Stimulated activated CD8-positive, alpha-beta memory T cell treated with anti-CD3 and anti-CD28 coated beads, Interleukin-12 subunit alpha, Interleukin-12 subunit beta, amount 100 ng/mL, for 4 hours (primary cell): Measurements from ENCODE around the gene GSTM4.

Experiments used
- DNase-seq: peaks from one replicate; pipeline ENCODE4 v3.0.0-alpha.2; 2020; ENCODE audit warnings: low read depth

Gene GSTM4

DNA sequence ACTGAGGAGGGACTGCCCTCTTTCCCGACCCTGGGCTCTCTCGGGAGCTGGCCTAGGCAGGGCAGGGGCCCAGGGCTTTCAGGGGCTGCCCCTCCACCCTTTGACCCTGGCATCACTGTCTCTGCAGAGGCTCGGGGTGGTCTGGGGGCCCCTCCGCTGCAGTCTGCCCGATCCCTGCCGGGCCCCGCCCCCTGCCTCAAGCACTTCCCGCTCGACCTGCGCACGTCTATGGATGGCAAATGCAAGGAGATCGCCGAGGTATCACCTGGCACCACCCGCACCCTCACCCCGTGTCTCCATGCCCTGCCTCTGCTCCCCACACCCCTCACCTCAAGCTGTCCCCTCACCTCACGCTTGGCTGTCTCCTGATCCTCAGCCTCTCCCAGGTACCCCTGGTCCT is 30.7 kb upstream of the GSTM4 start:
- no peak for DNase-seq

DNA sequence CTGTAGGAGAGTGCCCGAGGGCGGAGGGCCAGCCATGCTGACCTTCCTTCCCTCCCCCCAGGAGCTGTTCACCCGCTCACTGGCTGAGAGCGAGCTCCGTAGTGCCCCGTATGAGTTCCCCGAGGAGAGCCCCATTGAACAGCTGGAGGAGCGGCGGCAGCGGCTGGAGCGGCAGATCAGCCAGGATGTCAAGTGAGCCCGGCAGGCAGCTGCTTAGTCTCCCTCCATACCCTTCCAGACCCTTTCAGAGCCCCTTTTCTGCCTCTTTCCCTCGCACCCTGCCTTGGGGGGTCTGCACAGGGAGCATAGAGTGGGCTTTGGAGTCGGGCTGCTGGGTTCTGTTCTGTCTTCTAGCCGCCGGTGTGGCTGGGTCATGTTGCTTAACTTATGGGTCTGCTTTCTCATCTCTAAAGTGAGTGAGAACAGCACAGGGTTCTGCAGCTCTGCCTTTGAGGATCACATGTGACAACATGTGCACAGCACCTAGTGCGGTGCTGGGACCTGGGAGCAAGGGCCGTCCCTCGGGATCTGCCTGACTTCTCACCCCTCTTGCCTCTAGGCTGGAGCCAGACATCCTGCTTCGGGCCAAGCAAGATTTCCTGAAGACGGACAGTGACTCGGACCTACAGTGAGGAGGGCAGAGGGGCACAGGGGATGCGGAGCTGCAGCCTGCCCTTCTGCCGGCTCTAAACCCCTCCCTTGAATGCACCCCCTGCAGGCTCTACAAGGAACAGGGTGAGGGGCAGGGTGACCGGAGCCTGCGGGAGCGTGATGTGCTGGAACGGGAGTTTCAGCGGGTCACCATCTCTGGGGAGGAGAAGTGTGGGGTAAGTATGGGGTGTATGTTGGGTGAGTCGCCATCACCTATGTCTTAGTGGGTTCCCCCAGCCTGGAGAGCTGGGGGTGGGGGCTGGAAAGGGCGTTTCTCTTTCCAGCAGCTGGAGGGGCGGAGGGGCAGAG is 30.0 kb upstream of the GSTM4 start:
- DNase-seq: no peak

- DNase-seq: no peak
Measured at GRCh38 chr1:109626682-109627408, 29.1 kb upstream of the GSTM4 start.

DNA sequence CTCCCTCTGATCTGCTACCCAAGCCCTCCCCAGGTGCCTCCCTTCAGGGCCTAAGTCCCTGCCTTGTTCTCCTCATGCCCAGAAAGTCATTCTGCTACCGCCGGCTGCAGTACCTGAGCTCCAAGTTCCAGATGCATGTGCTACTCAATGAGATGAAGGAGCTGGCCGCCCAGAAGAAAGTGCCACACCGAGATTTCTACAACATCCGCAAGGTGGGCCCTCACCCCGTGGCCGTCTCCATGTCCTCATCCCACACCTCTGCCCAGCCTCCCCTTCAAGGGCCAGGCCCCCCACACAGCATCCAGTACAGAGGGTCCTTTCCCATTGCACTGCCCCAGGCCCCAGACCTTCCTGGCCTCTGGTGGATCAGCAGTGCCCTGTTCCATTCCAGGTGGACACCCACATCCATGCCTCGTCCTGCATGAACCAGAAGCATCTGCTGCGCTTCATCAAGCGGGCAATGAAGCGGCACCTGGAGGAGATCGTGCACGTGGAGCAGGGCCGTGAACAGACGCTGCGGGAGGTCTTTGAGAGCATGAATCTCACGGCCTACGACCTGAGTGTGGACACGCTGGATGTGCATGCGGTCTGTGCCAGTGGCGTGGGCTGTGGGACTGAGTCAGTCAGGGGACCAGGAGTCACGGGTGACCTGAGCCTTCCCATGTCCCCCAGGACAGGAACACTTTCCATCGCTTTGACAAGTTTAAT is 28.1 kb upstream of the GSTM4 start:
- DNase-seq: no peak

- DNase-seq: no peak
Measured at GRCh38 chr1:109628540-109629321, 27.2 kb upstream of the GSTM4 start.

DNA sequence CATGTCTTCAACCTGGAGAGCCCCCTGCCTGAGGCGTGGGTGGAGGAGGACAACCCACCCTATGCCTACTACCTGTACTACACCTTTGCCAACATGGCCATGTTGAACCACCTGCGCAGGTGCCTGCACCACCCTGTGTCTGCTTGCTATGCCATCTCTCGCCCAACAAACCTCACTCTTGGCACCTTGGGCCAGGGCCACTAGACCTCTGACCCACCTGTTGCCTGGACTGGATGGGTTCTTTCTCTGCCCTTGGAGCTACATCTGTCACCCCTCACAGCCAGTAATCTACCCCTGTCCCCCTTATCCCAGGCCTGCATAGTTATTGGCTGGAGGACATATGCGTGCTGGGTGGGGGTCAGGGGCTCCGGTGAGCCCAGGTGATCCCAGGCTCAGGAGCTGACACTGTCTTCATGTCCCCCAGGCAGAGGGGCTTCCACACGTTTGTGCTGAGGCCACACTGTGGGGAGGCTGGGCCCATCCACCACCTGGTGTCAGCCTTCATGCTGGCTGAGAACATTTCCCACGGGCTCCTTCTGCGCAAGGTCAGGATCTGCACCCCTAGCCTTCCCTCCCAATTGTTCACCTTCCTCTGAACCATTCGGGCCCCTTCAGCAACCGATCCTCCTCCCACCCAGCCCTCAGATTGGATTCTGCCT is 26.4 kb upstream of the GSTM4 start:
- no peak for DNase-seq

DNA sequence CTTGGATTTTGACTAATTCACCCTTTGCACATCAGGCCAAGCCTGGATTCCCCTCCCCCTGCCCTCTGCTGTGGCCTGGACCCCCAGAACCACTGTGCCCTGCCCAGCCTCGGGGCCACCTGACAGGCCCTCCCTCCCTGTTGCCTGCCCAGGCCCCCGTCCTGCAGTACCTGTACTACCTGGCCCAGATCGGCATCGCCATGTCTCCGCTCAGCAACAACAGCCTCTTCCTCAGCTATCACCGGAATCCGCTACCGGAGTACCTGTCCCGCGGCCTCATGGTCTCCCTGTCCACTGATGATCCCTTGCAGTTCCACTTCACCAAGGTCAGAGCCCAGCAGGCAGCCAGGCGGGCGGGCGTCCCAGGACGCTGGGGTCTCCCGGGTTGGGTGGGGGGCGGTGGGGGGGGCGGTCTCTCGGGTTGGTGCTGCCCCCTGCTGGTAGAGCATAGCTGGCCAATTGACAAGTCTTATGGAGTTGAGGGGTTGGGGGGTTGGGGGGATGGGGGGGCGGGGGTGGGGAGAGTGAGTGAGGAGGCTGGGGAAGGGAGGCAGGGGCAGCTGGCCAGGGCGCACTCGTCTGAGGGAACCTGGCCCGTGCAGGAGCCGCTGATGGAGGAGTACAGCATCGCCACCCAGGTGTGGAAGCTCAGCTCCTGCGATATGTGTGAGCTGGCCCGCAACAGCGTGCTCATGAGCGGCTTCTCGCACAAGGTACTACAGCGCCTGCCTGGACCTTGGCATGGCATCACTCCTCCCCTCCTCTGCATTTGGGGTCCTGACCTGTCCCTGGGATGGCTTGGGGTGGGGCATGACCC is 25.6 kb upstream of the GSTM4 start:
- DNase-seq: no peak

DNA sequence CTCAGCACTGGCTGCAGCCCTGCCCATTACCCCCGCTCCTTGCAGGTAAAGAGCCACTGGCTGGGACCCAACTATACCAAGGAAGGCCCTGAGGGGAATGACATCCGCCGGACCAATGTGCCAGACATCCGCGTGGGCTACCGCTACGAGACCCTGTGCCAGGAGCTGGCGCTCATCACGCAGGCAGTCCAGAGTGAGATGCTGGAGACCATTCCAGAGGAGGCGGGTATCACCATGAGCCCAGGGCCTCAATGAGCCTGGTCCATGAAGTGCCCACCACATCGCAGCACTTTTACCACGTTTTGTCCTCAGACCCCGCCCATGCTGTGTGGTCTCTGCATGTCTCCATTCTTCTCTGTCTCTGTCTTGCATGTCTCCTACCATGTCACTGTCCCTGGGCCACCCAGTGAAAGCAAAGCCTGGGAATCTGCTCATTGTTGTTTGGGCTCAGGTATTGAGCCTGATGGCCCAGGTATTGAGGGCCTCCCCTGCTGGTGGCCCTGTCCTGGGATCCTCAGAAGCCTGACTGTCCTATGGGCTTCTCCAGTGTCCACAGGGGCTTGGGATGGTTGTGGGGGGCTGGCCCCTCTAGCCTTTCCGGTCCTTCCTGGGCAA is 24.9 kb upstream of the GSTM4 start:
- DNase-seq: no peak

GRCh38 chr1:109631513-109632505 is 24.1 kb upstream of the GSTM4 start:
- no peak for DNase-seq

GRCh38 chr1:109632671-109633346 is 23.1 kb upstream of the GSTM4 start:
- DNase-seq: no peak

DNA sequence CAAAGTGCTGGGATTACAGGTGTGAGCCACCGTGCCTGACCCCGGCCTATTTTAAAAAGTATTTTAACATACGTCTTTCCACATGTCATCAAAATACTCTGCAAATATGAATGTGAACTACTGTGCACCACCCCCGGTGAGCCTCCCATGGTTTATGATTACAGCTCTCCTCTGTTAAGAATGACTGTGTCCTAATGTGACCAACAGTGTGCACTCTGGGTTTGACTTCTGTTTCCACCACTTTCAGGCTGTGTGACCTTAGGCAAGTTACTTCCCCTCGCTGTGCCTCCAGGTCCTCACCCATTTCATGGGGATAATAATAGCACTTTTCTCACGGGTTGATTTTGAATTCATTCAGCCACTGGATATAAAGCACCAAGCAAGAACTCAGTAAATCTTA is 21.6 kb upstream of the GSTM4 start:
- no peak for DNase-seq

GRCh38 chr1:109634771-109635750 is 20.8 kb upstream of the GSTM4 start:
- no peak for DNase-seq

- DNase-seq: no peak
Measured at GRCh38 chr1:109635862-109636200, 20.1 kb upstream of the GSTM4 start.

- DNase-seq: no peak
Measured at GRCh38 chr1:109636201-109636952, 19.5 kb upstream of the GSTM4 start.

DNA sequence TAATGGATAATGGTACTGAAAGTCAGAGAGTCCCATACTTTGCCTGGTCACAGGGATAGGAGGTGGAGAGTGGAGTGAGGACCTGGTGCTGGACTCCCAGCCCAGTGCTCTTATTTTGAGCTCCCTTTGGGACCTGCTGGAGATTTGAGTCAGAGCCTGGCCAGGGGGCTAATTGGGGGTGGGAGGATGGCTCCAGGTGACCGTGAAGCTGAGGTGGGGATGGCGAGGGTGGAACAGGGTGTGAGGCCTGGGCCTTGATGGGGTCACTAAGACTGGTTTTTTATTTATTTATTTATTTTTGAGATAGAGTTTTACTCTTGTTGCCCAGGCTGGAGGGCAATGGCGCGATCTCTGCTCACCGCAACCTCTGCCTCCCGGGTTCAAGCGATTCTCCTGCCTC is 18.5 kb upstream of the GSTM4 start:
- DNase-seq: no peak
